MCF 10A (cell line): Measurements from ENCODE around the gene ARMC9. TPM values are rescaled to one million over a fixed set of nuclear protein-coding genes. Genes with fewer than 3 reads are reported as not detected.

Source experiments
- BruUV-seq: library from RNA; stranded (reverse); fragments of 400-500 nt; replicated peaks from 2 replicates; lab custom pipeline; 2021; lab: Mats Ljungman, UMichigan
- CTCF ChIA-PET: fragments of 300-600 bp; sonication (Branson Sonifier 250); formaldehyde crosslinking; extraction: SDS; loops from one replicate; lab custom pipeline; 2021; ENCODE audit warnings: antibody characterized with exemption, inconsistent platforms; lab: Yijun Ruan, JAX
- POLR2A ChIA-PET: fragments of 300-600, 350-650 bp; sonication (Branson Sonifier 250); formaldehyde crosslinking; extraction: SDS; loops from one replicate; lab custom pipeline; 2020; ENCODE audit warnings: antibody characterized with exemption, inconsistent platforms; lab: Yijun Ruan, JAX
- DNase-seq: peaks from one replicate; pipeline ENCODE4 v3.0.0-alpha.2; 2018; ENCODE audit not compliant: unreplicated experiment
- H3K27ac Mint-ChIP-seq: one replicate; pipeline ENCODE4 v1.8.0; 2022; ENCODE audit warnings: mild to moderate bottlenecking, low read depth, mixed read lengths; ENCODE audit not compliant: unreplicated experiment
- H3K27me3 Mint-ChIP-seq: one replicate; pipeline ENCODE4 v1.8.0; 2022; ENCODE audit warnings: mixed read lengths; ENCODE audit not compliant: insufficient read depth, unreplicated experiment
- H3K36me3 Mint-ChIP-seq: one replicate; pipeline ENCODE4 v1.8.0; 2022; ENCODE audit warnings: mild to moderate bottlenecking, moderate library complexity, mixed read lengths; ENCODE audit not compliant: insufficient read depth, unreplicated experiment
- H3K4me1 Mint-ChIP-seq: one replicate; pipeline ENCODE4 v1.8.0; 2022; ENCODE audit warnings: mixed read lengths; ENCODE audit not compliant: insufficient read depth, unreplicated experiment
- H3K4me3 Mint-ChIP-seq: one replicate; pipeline ENCODE4 v1.8.0; 2022; ENCODE audit warnings: mild to moderate bottlenecking, moderate library complexity, mixed read lengths; ENCODE audit not compliant: unreplicated experiment
- H3K9me3 Mint-ChIP-seq: one replicate; pipeline ENCODE4 v1.8.0; 2022; ENCODE audit warnings: mixed read lengths; ENCODE audit not compliant: unreplicated experiment
- CTCF ChIP-seq: fragments of 200-600 bp; IDR thresholded peaks from one replicate; pipeline ENCODE4 v1.8.0; 2022; ENCODE audit warnings: antibody characterized with exemption, mild to moderate bottlenecking; ENCODE audit not compliant: unreplicated experiment
- intact Hi-C: fragments of 100-400 bp; cut with micrococcal nuclease; formaldehyde crosslinking; loops from 2 replicates; pipeline ENCODE4 v1.14.1; 2022
- total RNA-seq: library from RNA; stranded (reverse); gene quantifications from 2 replicates; pipeline ENCODE4 v1.2.3, GENCODE V29; 2022

Gene ARMC9
- total RNA-seq, 1 experiment from 2014 or later = 16.5 TPM

GRCh38 chr2:231343006-231343710 lies 144.7 kb downstream of the ARMC9 start:
- Mint-ChIP-seq H3K27me3 (no peaks in the 10 kb centered on the region), H3K36me3 (peaks cover 12% of the 10 kb centered on the region), H3K4me3 (no peak overlapping the region), H3K27ac (no peak overlapping the region), H3K9me3 (no peaks in the 10 kb centered on the region), H3K4me1 (peaks cover 5% of the 10 kb centered on the region)
- intact Hi-C loops = no loop called here
- no peak for DNase-seq
- no peak for TF ChIP-seq CTCF
- no TSS peak for BruUV-seq
- POLR2A ChIA-PET = interaction anchor here (0.6 kb wide), 1 partner anchor 107 kb away, joined by 3 read pairs; no protein-coding TSS in a partner anchor
- CTCF ChIA-PET = interaction anchor here (0.6 kb wide), 2 partner anchors 14 to 102 kb away, joined by 3 read pairs; no protein-coding TSS in a partner anchor

- BruUV-seq = no TSS peak
- H3K36me3 Mint-ChIP-seq = peaks cover 12% of the 10 kb centered on the region
- H3K27me3 Mint-ChIP-seq = no peaks in the 10 kb centered on the region
- H3K9me3 Mint-ChIP-seq = no peaks in the 10 kb centered on the region
- DNase-seq = no peak
- TF ChIP-seq CTCF = no peak
- intact Hi-C loops = no loop called here
- ChIA-PET POLR2A (interaction anchor here (0.6 kb wide), 1 partner anchor 107 kb away, joined by 3 read pairs; no protein-coding TSS in a partner anchor), CTCF (interaction anchor here (0.6 kb wide), 1 partner anchor 103 kb away, joined by 3 read pairs; no protein-coding TSS in a partner anchor)
- H3K4me3 Mint-ChIP-seq = no peak overlapping the region
- H3K4me1 Mint-ChIP-seq = peaks cover 9% of the 10 kb centered on the region
- H3K27ac Mint-ChIP-seq = no peak overlapping the region
Measured at GRCh38 chr2:231343988-231344387, 145.6 kb downstream of the ARMC9 start.

GRCh38 chr2:231344851-231345250 lies 146.4 kb downstream of the ARMC9 start:
- Mint-ChIP-seq H3K4me1 (peaks cover 9% of the 10 kb centered on the region), H3K36me3 (peaks cover 12% of the 10 kb centered on the region)

More at GRCh38 chr2:231344851-231345250, 146.4 kb downstream of the ARMC9 start:
- ChIA-PET POLR2A (interaction anchor here (0.6 kb wide), 1 partner anchor 550 kb away, joined by 3 read pairs; no protein-coding TSS in a partner anchor), CTCF (no interaction called here)
- H3K4me3 Mint-ChIP-seq = no peak overlapping the region
- H3K9me3 Mint-ChIP-seq = no peaks in the 10 kb centered on the region
- intact Hi-C loops = no loop called here
- H3K27me3 Mint-ChIP-seq = no peaks in the 10 kb centered on the region
- no TSS peak for BruUV-seq
- no peak for TF ChIP-seq CTCF
- no peak overlapping the region for H3K27ac Mint-ChIP-seq
- DNase-seq = no peak
